ENCODE results near the gene GAL3ST2.
"Not testable (repeated sequence)": the region's sequence is repeated elsewhere in the genome, so short reads cannot be mapped to it uniquely, and the experiment has no call there.

GAL3ST2 gene

DNA sequence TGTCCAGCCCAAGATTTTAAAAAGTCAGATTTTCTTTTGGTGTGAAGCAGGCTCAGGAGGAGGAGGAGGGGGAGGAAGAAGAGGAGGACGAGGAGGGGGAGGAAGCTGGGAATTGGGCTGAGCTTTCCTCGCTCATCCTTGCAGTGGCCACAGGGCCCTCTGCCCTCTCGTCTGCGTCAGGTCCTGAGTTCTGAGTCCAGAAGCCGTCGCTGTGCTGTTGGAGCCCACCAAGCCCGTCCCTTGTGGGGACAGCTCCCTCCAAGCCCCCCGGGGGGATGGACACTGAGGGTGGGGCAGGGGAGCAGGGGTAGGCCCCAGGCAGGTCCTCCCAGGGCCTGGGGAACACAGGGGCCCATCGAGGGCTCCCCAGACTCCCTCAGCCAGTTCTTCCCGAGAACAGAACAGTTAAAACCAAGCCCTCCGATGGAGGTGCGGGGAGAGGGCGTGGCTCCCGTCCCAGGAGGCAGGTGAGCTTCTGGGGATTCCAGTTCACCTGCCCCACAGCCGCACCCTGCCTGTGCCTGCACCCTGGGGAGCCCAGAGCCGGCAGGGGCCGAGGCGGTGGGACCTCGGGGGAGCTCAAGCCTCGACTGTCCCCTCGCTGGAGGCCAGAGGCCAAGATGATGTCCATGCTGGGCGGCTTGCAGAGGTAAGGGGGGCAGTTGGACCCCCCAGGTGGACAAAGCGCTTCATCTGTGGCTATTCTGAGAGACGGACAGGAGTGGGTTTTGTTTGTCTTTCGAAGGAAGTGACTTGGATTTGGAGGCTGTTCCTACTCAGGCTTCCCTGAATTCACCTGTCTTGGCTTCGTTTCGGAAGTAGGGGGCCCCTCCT is at the start of gene GAL3ST2:
Gene GAL3ST2 (plus strand): TSS at position 487 of the 834 bp plus-strand sequence. CDS start 134 bp downstream, at position 621.
- no peak for DNase-seq (ENCODE audit: low spot score)

DNA sequence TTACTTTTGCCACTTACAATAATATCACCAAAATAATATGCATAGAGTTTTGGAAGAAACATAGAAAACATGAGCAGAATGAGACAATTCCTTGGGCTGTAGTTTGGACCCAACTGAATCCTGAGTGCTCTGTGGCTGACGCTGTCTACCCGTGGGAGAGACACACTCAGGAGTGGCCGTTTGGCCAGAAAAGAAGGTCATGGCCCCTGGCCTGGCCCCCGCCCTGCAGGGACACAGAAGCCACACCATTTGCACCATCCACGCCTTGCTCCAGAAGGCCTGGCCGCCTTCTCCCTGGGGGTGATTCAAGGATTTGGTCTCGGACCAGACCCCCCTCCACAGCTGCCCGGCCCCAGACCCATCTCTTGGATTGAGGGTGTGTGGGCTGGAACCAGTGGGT is 48.6 kb upstream of the GAL3ST2 start:
- no peak for DNase-seq (ENCODE audit: low spot score)

DNA sequence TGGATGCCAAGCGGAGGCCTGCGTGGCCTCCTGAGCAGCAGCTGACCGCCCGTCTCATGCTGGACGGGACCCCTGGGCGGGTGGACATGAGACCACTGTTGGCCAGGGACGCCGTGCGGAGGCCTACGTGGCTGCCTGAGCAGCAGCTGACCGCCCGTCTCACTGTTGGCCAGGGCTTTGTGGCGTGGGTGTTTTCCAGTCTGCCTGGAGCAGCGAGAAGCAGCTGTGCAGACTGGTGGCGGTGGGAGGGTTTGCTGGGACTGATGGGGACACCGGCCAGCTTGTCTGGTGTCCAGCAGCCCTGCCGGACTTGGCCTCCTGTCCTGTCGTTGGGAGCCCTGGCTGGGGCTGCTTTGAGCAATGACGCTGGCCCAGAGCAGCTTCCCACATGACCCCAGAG is 48.0 kb upstream of the GAL3ST2 start:
- no peak for DNase-seq (ENCODE audit: low spot score)

DNA sequence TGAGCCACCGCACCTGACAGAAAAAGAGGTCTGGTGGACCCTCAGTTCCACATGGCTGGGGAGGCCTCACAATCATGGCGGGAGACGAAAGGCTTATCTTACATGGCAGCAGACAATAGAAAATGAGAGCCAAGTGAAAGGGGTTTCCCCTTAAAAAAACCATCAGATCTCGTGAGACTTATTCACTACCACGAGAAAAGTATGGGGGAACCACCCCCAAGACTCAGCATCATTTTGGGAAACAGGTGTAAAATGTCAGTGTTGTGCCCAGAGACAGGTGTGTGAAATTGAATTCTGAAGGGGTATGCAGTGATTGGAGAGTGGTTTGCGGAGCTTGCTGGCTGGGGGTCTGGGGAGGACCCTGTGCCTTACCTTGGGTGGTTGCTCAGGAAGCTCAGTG is 46.8 kb upstream of the GAL3ST2 start:
- DNase-seq (ENCODE audit: low spot score) = no peak

DNA sequence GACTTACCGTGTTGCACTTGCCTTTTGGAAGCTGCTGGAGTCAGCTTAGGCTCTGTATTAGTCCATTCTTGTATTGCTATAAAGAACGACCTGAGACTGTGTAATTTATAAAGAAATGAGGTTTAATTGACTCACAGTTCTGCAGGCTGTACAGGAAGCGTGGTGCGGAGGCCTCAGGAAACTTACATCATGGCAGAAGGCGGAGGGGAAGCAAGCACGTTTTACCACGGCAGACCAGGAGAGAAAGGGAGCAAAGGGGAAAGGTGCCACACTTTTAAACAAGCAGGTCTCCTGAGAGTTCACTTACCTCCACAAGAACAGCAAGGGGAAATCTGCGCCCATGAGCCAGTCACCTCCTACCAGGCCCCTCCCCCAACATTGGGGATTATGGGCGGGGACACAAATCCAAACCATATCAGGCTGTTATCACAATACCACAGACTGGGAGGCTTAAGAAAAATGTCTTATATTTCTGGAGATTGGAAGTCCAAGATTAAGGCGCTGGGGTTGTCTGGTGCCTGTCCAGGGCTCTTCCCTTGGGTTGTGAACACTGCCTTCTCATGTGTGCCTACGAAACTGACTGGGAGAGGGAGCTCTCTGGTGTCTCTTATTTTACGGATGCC is 45.8 kb upstream of the GAL3ST2 start:
- no peak for DNase-seq (ENCODE audit: low spot score)

DNA sequence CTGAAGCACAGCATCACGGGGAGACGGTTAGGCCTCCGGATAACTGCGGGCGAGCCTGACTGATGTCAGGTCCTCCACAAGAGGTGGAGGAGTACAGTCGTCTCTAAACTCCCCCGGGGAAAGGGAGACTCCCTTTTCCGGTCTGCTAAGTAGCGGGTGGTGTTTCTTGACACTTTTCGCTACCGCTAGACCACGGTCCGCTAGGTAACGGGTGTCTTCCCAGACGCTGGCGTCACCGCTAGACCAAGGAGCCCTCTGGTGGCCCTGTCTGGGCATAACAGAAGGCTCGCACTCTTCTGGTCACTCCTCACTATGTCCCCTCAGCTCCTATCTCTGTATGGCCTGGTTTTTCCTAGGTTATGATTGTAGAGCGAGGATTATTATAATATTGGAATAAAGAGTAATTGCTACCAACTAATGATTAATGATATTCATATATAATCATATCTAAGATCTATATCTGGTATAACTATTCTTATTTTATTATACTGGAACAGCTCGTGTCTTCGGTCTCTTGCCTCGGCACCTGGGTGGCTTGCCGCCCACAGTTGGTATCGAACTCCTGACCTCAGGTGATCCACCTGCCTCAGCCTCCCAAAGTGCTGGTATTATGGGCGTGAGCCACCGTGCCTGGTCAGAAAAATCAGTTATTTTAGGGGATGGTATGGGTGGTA is 44.0 kb upstream of the GAL3ST2 start:
- DNase-seq (ENCODE audit: low spot score) = not testable (repeated sequence)

DNA sequence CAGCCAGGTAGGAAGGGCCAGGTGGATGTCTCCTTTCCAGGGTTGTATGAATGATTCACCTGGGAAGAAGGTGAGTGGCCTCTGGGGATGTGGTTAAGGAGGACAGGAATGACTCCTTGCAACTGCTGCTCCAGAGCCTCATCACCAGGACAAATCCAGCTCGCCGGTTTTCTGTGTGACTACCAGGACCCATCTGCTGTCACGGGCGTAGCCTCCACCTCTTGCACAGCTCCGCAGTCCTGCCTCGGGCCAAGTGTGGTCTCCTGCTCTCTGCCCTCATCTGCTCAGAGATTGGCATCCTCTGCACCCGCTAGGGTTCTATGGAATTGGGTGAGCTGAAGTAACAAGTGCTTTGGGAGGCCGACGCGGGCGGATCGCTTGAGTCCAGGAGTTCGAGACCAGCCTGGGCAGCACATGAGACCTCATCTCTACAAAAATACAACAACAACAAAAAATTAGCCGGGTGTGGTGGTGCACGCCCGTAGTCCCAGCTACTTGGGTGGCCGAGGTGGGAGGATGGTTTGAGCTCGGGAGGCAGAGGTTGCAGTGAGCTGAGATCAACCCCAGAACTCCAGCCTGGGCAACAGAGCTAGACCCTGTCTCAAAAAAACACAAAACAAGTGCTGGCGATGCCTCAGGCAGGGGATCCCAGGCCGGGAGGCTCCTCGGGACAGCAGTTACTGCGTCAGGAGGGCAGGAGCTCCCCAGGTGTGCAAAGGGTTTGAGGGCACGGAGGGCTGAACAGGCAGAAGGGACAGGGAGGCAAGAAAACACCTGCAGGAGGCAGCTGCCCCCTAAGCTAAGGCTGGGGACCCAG is 43.0 kb upstream of the GAL3ST2 start:
- no peak for DNase-seq (ENCODE audit: low spot score)

DNA sequence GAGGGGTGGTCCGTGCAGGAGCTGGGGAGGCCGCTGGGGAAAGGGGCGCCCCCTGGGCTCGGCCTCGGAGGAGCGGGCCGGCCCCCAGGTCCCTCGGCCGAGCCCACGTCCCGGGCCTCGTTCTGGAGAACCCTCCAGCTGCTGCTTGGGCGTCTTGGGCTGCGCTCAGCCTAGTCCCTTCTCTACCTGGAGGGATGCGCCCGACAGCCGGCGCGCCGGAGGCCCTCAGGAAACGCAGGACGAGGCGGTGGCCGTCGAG is 42.5 kb upstream of the GAL3ST2 start:
- DNase-seq (ENCODE audit: low spot score) = no peak

DNA sequence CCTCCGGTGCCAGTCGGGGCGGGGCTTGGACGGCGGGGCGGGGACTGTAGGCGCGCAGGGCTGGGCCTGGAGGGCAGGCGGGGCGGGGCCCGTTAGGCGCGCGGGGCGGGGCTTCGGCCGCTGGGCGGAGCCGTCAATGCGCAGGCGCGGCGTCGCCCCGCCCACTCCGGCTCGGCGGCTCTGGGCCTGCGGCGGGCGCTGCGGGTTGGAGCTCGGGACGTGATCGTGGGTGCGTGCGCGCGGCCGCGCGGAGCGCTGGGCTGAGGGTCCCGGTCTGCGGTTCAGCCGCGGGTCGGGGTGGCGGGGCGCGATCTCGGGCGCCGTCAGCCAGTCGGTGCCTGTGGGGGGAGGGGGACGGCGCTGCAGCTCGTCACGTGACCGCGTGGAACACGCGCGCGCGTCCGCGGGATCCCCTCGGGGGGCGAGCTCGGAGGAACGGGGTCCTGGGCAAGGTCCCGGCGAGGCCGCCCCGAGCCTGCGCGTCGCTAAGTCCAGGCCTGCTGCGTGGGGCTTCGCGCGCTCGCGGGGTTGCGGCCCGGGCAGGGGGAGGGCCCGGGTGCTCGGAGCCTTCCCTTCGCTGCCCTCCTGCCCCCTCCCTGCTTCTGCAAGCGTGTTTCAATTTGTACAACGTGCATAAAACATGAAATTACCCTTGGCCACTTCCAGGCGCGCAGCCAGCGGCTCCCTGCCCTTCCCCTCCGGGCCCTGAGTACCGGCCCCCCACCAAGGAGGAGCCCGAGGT is 42.0 kb upstream of the GAL3ST2 start, which contains the start of gene D2HGDH:
Gene D2HGDH (plus strand): TSS at position 164 of the 742 bp plus-strand sequence. CDS start 595 bp downstream, outside the sequence.
- DNase-seq (ENCODE audit: low spot score) = peak; percentile 92

DNA sequence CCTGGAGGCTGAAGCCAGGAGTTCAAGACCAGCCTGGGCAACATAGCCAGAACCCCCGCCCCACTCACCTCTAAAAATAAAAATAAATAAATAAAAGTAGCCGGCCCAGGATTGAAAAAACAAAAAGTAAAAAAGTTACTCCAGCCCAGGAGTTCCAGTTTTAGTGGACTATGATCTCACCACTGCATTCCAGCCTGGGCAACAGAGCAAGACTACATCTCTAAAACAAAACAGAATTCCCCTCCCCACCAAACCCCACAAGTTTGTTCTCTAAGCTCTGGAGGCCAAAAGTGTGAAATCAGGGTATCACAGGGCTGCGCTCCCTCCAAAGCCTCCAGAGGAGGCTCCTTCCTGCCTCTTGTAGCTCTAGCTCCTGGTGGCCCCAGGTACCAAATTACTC is 40.5 kb upstream of the GAL3ST2 start:
- no peak for DNase-seq (ENCODE audit: low spot score)

DNA sequence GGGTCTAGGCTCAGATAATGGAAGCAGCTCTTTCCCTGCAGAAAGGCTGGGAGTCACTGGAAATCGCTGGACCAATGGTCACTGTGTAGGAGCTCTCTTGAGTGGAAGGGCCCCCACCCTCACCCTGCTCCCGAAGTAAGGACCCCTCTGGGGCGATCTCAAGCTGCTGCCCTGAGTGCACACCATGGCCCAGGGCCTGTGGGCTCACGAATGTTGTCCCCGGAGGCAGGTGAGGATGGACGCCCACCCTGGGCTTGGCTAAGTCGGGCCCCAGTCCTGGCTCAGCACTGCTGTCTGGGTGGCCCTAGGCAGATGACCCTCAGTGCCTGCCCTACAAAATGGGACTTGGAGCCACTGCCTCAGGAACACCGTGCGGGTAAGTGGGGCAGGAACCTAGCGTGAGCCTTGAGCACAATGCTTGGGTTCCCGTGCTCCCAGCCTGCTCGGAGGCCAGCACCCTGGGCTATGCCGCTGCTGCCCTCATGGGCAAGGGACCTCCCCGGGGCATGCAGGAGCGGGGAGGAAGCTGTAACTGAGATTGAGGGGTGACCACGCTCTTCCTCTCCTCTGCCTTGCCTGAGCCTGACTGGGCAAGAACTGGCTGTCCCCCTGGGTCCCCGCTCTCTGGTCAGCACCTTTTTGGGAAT is 38.5 kb upstream of the GAL3ST2 start:
- DNase-seq (ENCODE audit: low spot score) = no peak

DNA sequence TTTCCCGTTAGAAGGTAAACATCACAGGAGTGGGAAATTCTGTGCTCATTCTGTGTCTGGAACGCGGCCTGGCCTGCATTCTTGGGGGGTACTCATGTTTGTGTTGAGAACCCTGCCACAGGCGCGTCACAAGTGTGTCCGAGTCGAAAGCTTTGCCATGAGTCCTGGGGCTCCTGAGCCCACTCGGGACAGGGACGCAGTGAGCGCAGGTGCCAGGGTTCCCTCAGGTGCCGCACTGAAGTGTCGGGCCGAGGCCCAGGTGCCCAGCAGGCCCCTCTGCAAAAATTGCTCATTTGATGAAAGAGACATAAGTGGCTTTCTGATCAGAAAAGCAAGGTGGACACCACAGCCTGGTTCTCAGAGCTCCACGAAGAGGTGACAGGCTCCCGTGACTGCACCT is 37.4 kb upstream of the GAL3ST2 start:
- no peak for DNase-seq (ENCODE audit: low spot score)

DNA sequence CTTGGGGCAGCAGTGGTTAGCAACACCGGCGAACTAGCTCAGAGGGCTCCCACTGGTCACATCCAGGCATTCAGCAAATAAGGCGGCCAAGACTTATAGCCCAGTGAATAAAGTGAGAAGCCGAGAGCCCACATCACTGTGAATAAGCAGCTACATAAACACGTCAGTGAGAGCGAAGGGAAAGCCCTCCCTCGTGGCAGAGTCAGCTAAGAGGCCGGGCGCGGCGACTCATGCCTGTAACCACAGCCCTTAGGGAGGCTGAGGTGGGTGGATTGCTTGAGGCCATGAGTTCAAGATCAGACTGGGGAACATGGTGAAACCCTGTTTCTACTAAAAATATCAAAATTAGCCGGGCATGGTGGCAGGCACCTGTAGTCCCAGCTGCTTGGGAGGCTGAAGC is 37.0 kb upstream of the GAL3ST2 start:
- DNase-seq (ENCODE audit: low spot score) = peak; percentile 20

DNA sequence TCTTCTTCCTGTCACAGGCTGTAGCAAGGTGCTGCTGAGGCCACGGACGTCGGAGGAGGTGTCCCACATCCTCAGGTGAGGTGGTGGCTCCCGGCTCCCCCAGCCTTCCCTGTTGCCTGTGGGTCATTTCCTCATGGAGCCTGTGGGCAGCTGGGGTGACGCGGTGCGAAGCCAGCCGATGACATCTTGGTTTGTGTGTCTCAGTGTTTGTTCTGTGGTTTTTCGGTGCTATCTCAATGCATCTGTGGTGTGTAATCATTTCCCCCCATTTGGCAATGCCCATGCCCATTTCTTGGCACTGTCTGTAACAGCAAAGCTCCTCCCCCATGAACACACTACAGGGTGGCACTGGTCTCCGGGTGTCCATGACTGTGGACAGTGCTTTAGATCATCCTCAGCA is 35.6 kb upstream of the GAL3ST2 start:
- DNase-seq (ENCODE audit: low spot score) = no peak

DNA sequence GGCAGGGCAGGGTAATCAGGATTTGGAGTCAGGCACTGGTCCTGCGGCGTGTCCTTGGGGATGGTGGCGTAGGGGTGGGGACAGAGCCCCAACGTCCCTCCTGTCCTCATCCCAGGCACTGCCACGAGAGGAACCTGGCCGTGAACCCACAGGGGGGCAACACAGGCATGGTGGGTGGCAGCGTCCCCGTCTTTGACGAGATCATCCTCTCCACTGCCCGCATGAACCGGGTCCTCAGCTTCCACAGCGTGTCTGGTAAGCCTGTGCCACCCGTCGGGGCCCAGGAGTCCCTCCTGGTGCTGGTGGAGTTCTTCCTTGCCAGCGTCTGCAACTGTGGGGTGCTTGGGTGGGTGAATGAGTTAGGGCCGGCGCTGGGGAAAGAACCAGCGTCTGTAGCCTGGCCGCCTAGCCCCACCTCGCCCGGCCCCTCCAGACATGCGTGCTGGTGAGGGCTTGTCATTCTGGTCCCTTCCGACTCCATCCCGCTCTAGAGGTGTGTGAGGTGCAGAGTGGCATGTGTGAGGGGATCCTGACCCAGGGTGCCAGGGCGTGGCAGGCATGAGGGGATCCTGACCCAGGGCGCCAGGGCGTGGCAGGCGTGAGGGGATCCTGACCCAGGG is 34.2 kb upstream of the GAL3ST2 start:
- DNase-seq (ENCODE audit: low spot score) = no peak

DNA sequence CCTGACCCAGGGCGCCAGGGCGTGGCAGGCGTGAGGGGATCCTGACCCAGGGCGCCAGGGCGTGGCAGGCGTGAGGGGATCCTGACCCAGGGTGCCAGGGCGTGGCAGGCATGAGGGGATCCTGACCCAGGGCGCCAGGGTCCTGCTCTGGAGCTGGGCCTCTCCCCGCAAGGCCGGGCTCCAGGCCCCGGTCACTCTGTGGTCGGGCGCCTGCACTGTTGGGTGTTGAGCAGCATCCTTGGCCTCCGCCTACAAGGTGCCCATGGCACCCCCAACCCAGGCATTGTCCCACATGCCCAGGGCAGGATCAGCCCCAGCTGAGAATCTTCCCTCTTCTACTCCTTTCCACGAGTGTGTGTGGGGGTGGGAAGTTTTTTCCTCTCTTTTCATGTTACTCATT is 33.6 kb upstream of the GAL3ST2 start:
- DNase-seq (ENCODE audit: low spot score) = not testable (repeated sequence)

DNA sequence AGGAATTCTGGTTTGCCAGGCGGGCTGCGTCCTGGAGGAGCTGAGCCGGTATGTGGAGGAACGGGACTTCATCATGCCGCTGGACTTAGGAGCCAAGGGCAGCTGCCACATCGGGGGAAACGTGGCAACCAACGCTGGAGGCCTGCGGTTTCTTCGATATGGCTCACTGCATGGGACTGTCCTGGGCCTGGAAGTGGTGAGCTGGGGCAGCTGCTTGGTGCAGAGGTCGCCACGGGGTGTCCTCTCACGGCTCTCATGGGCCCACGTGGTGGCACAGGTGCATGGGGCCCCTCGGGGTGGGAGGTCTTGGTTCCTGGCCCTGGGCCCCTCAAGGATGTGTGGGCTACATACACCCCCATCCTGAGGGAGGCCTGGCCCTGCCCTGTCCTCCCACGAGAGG is 33.0 kb upstream of the GAL3ST2 start:
- DNase-seq (ENCODE audit: low spot score) = no peak

DNA sequence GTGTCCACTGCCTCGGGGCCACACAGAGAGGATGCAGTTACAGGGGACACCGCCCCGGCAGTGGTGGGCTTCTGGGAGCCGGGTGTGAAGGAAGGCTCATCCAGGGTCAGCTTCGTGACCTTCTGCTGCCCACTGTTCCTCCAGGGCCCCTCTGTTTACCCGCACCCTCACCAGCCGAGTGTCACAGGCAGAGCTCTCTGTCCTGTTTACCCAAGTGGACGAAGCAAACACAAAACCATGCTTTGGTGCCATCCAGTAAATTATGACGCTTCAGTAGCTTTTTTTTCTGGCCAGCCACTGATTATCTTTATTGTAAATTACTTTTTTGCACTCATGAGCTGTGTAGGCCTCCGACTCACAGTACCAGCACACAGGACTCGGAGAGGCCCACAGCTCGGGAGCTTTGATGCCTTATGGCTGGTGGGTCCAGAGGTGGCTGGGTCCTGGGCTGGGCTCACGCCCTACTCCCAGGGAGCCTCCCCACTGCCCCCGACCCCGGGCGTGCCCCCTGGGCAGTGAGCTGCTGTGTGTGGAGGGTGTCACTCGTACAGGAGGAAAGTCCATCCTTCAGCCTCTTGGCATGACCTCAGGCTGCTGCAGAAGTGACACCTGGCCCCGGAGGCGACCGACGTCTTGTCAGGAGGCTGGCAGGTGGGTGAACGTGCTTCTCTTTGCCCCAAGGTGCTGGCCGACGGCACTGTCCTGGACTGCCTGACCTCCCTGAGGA is 32.4 kb upstream of the GAL3ST2 start:
- no peak for DNase-seq (ENCODE audit: low spot score)

DNA sequence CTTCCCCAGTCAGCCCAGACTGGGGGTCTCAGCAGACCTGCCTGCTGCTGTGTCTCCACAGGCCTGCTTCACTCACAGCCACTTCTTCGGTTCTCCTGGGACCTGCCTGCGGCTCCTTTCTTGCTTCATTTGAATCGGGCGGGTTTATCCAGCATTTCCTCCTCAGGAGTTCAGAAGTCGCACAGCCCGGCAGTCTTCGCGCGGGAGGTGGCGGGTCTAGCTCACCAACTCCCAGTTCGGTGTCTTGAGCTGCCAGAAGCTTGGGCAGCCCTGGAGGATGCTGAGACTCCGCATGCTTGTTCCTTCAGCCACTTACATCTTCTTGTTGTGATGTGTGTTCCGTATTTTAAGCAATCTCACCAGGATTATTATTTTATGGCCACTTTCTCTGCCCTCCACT is 31.3 kb upstream of the GAL3ST2 start:
- DNase-seq (ENCODE audit: low spot score) = no peak

DNA sequence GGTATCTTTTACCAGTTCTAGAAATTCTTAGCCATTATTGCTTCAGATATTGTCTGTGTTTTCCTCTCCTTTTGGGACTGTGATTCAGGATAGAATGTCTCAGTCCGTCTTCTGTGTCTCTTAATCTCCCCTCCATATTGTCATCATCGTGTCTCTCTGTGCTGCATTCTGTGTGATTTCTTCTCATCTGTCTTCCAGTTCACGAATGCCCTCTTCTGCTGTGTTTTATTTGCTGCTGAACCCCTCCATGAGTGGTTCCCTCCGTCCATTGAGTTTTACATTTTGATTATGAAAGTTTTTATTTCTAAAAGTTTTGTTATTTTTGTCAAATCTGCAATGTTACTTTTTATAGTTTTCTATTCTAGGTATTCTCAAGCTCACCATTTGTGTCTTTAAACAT is 30.5 kb upstream of the GAL3ST2 start:
- DNase-seq (ENCODE audit: low spot score) = no peak
